Loucy (cell line): Measurements from ENCODE around the gene DCP1A.

ENCODE experiments used
- H2AFZ ChIP-seq: fragments of 200-600 bp; sonication (generic); 2 replicates; pipeline ENCODE4 v1.6.0; 2016; ENCODE audit warnings: antibody characterized with exemption, mild to moderate bottlenecking, low read length, moderate library complexity
- H3F3A ChIP-seq: fragments of 200-600 bp; 2 replicates; pipeline ENCODE4 v1.6.0; 2016; ENCODE audit warnings: antibody characterized with exemption, low read depth, mild to moderate bottlenecking
- H3K27me3 ChIP-seq: fragments of 200-600 bp; sonication (generic); 2 replicates; pipeline ENCODE4 v1.6.1; 2014; ENCODE audit warnings: low read length, mild to moderate bottlenecking; ENCODE audit not compliant: insufficient read depth, poor library complexity, severe bottlenecking
- H3K36me3 ChIP-seq: fragments of 200-600 bp; sonication (generic); 2 replicates; pipeline ENCODE4 v1.6.1; 2016; ENCODE audit warnings: low read length; ENCODE audit not compliant: insufficient read depth
- H3K4me1 ChIP-seq: fragments of 200-600 bp; sonication (generic); 2 replicates; pipeline ENCODE4 v1.5.1; 2014; ENCODE audit warnings: low read length, mild to moderate bottlenecking; ENCODE audit not compliant: insufficient read depth, poor library complexity, severe bottlenecking
- H3K4me2 ChIP-seq: fragments of 200-600 bp; sonication (generic); 2 replicates; pipeline ENCODE4 v1.6.0; 2014; ENCODE audit warnings: antibody characterized with exemption, low read length, low read depth, mild to moderate bottlenecking; ENCODE audit not compliant: poor library complexity, severe bottlenecking
- H3K4me3 ChIP-seq: fragments of 200-600 bp; sonication (generic); 2 replicates; pipeline ENCODE4 v1.5.1; 2014; ENCODE audit warnings: low read length, mild to moderate bottlenecking, mixed read lengths; ENCODE audit not compliant: poor library complexity, severe bottlenecking
- H3K79me2 ChIP-seq: fragments of 200-600 bp; sonication (generic); 2 replicates; pipeline ENCODE4 v1.6.1; 2014; ENCODE audit warnings: low read length; ENCODE audit not compliant: insufficient read depth
- H3K9ac ChIP-seq: fragments of 200-600 bp; sonication (generic); 2 replicates; pipeline ENCODE4 v1.6.0; 2014; ENCODE audit warnings: mild to moderate bottlenecking, low read depth, low read length, moderate library complexity; ENCODE audit not compliant: poor library complexity, severe bottlenecking
- H3K9me2 ChIP-seq: fragments of 200-600 bp; sonication (generic); replicated peaks from 2 replicates; pipeline ENCODE4 v1.6.1; 2016; ENCODE audit warnings: low read depth, low read length, mixed read lengths
- H3K9me3 ChIP-seq: fragments of 200-600 bp; sonication (generic); 2 replicates; pipeline ENCODE4 v1.6.1; 2014; ENCODE audit warnings: mild to moderate bottlenecking, antibody characterized with exemption, low read length, low read depth; ENCODE audit not compliant: insufficient read depth
- H4K20me1 ChIP-seq: fragments of 200-600 bp; sonication (generic); 2 replicates; pipeline ENCODE4 v1.6.0; 2014; ENCODE audit warnings: antibody characterized with exemption, low read length, mild to moderate bottlenecking; ENCODE audit not compliant: insufficient read depth, poor library complexity, severe bottlenecking
- CTCF ChIP-seq: fragments of 200-600 bp; sonication (generic); conservative IDR thresholded peaks from 2 replicates; pipeline ENCODE4 v1.5.1; 2014; ENCODE audit warnings: mild to moderate bottlenecking, antibody characterized with exemption, low read length
- EZH2phosphoT487 ChIP-seq: fragments of 200-600 bp; IDR thresholded peaks from 2 replicates; pipeline ENCODE4 v1.6.1; 2018; ENCODE audit warnings: antibody characterized with exemption, mild to moderate bottlenecking, moderate library complexity, borderline replicate concordance

Gene DCP1A

GRCh38 chr3:53312832-53313231 lies 34.5 kb downstream of the DCP1A start:
- Histone ChIP-seq H3K9me2 (no peaks in the 10 kb centered on the region), H2AFZ (no peak overlapping the region), H3K36me3 (peaks cover 63% of the 10 kb centered on the region; the same call in 1 of the 2 replicates), H3K4me2 (no peak overlapping the region), H3F3A (no peaks in the 10 kb centered on the region), H3K9me3 (no peaks in the 10 kb centered on the region), H3K9ac (no peak overlapping the region), H3K27me3 (no peaks in the 10 kb centered on the region), H4K20me1 (peaks cover 4% of the 10 kb centered on the region), H3K4me3 (no peak overlapping the region), H3K4me1 (no peaks in the 10 kb centered on the region), H3K79me2 (no peaks in the 10 kb centered on the region)
- TF ChIP-seq EZH2phosphoT487 (no peak), CTCF (no peak)

- H3K4me2 ChIP-seq: no peak overlapping the region
- no peaks in the 10 kb centered on the region for H3F3A ChIP-seq
- H3K9ac ChIP-seq: no peak overlapping the region
- peaks cover 4% of the 10 kb centered on the region for H4K20me1 ChIP-seq
- no peak overlapping the region for H3K4me3 ChIP-seq
- TF ChIP-seq CTCF (no peak), EZH2phosphoT487 (no peak)
- no peak overlapping the region for H2AFZ ChIP-seq
- no peaks in the 10 kb centered on the region for H3K9me3 ChIP-seq
- no peaks in the 10 kb centered on the region for H3K4me1 ChIP-seq
- H3K36me3 ChIP-seq: peaks cover 61% of the 10 kb centered on the region; the same call in 1 of the 2 replicates
- H3K9me2 ChIP-seq: no peaks in the 10 kb centered on the region
- H3K79me2 ChIP-seq: no peaks in the 10 kb centered on the region
- no peaks in the 10 kb centered on the region for H3K27me3 ChIP-seq
These were observed 35.5 kb downstream of the DCP1A start for GRCh38 chr3:53311882-53312281.

- Histone ChIP-seq H4K20me1 (no peaks in the 10 kb centered on the region), H3K36me3 (peaks cover 54% of the 10 kb centered on the region; the same call in 1 of the 2 replicates), H3K79me2 (no peaks in the 10 kb centered on the region), H3K27me3 (no peaks in the 10 kb centered on the region), H3K9me2 (no peaks in the 10 kb centered on the region), H3F3A (no peaks in the 10 kb centered on the region), H3K9me3 (no peaks in the 10 kb centered on the region), H3K4me1 (no peaks in the 10 kb centered on the region), H2AFZ (no peak overlapping the region), H3K9ac (no peak overlapping the region), H3K4me3 (no peak overlapping the region), H3K4me2 (no peak overlapping the region)
- no peak for TF ChIP-seq EZH2phosphoT487
- no peak for TF ChIP-seq CTCF
These were observed 43.4 kb downstream of the DCP1A start for GRCh38 chr3:53303957-53304356.
